ENCODE results near the gene GAPVD1. TPM values are rescaled to one million over a fixed set of nuclear protein-coding genes. Genes with fewer than 3 reads are reported as not detected.
"Not testable (repeated sequence)": the region's sequence is repeated elsewhere in the genome, so short reads cannot be mapped to it uniquely, and the experiment has no call there.

Gene GAPVD1
- total RNA-seq, 1 donor from 2014 or later = 37.9 TPM

GRCh38 chr9:125304273-125304672, 42.6 kb downstream of the GAPVD1 start:
- Mint-ChIP-seq H3K27ac (ENCODE audit: unreplicated experiment) (no peak overlapping the region), H3K36me3 (ENCODE audit: low read depth, unreplicated experiment) (peaks cover 19% of the 10 kb centered on the region), H3K4me1 (ENCODE audit: unreplicated experiment) (no peaks in the 10 kb centered on the region), H3K9me3 (ENCODE audit: unreplicated experiment) (no peaks in the 10 kb centered on the region), H3K4me3 (ENCODE audit: unreplicated experiment) (no peak overlapping the region), H3K27me3 (ENCODE audit: unreplicated experiment) (no peaks in the 10 kb centered on the region)
- DNase-seq (ENCODE audit: low spot score) = no peak
- no peak for TF ChIP-seq CTCF (IDR thresholded peaks at IDR 0.05; ENCODE audit: unreplicated experiment)

- DNase-seq (ENCODE audit: low spot score) = no peak
- Mint-ChIP-seq H3K9me3 (ENCODE audit: unreplicated experiment) (no peaks in the 10 kb centered on the region), H3K4me3 (ENCODE audit: unreplicated experiment) (no peak overlapping the region), H3K27me3 (ENCODE audit: unreplicated experiment) (no peaks in the 10 kb centered on the region), H3K27ac (ENCODE audit: unreplicated experiment) (no peak overlapping the region), H3K36me3 (ENCODE audit: low read depth, unreplicated experiment) (peaks cover 38% of the 10 kb centered on the region), H3K4me1 (ENCODE audit: unreplicated experiment) (no peaks in the 10 kb centered on the region)
- TF ChIP-seq CTCF (IDR thresholded peaks at IDR 0.05; ENCODE audit: unreplicated experiment) = no peak
Observed at GRCh38 chr9:125312411-125312810, 50.8 kb downstream of the GAPVD1 start.

GRCh38 chr9:125316359-125316758, 54.7 kb downstream of the GAPVD1 start:
- DNase-seq (ENCODE audit: low spot score); H3K4me1 Mint-ChIP-seq (ENCODE audit: unreplicated experiment); H3K27ac Mint-ChIP-seq (ENCODE audit: unreplicated experiment); H3K27me3 Mint-ChIP-seq (ENCODE audit: unreplicated experiment); H3K9me3 Mint-ChIP-seq (ENCODE audit: unreplicated experiment): not testable (repeated sequence)
- Mint-ChIP-seq H3K36me3 (ENCODE audit: low read depth, unreplicated experiment) (peaks cover 33% of the 10 kb centered on the region), H3K4me3 (ENCODE audit: unreplicated experiment) (peak overlapping the region; percentile 25)

- peaks cover 29% of the 10 kb centered on the region for H3K36me3 Mint-ChIP-seq (ENCODE audit: low read depth, unreplicated experiment)
- no peak overlapping the region for H3K27ac Mint-ChIP-seq (ENCODE audit: unreplicated experiment)
- no peak overlapping the region for H3K4me3 Mint-ChIP-seq (ENCODE audit: unreplicated experiment)
- TF ChIP-seq CTCF (IDR thresholded peaks at IDR 0.05; ENCODE audit: unreplicated experiment) = no peak
- H3K4me1 Mint-ChIP-seq (ENCODE audit: unreplicated experiment) = no peaks in the 10 kb centered on the region
- no peak for DNase-seq (ENCODE audit: low spot score)
- no peaks in the 10 kb centered on the region for H3K9me3 Mint-ChIP-seq (ENCODE audit: unreplicated experiment)
- H3K27me3 Mint-ChIP-seq (ENCODE audit: unreplicated experiment) = no peaks in the 10 kb centered on the region
Observed at GRCh38 chr9:125317704-125318103, 56.1 kb downstream of the GAPVD1 start.

- H3K27ac Mint-ChIP-seq (ENCODE audit: unreplicated experiment) = no peak overlapping the region
- DNase-seq (ENCODE audit: low spot score) = no peak
- no peak overlapping the region for H3K4me3 Mint-ChIP-seq (ENCODE audit: unreplicated experiment)
- no peak for TF ChIP-seq CTCF (IDR thresholded peaks at IDR 0.05; ENCODE audit: unreplicated experiment)
- no peaks in the 10 kb centered on the region for H3K9me3 Mint-ChIP-seq (ENCODE audit: unreplicated experiment)
- no peaks in the 10 kb centered on the region for H3K27me3 Mint-ChIP-seq (ENCODE audit: unreplicated experiment)
- H3K4me1 Mint-ChIP-seq (ENCODE audit: unreplicated experiment) = no peaks in the 10 kb centered on the region
- H3K36me3 Mint-ChIP-seq (ENCODE audit: low read depth, unreplicated experiment) = peaks cover 13% of the 10 kb centered on the region
Observed at GRCh38 chr9:125321496-125321895, 59.9 kb downstream of the GAPVD1 start.

- Mint-ChIP-seq H3K9me3 (ENCODE audit: unreplicated experiment) (no peaks in the 10 kb centered on the region), H3K36me3 (ENCODE audit: low read depth, unreplicated experiment) (peaks cover 14% of the 10 kb centered on the region), H3K27me3 (ENCODE audit: unreplicated experiment) (no peaks in the 10 kb centered on the region), H3K4me3 (ENCODE audit: unreplicated experiment) (no peak overlapping the region), H3K27ac (ENCODE audit: unreplicated experiment) (no peak overlapping the region), H3K4me1 (ENCODE audit: unreplicated experiment) (no peaks in the 10 kb centered on the region)
- no peak for DNase-seq (ENCODE audit: low spot score)
- no peak for TF ChIP-seq CTCF (IDR thresholded peaks at IDR 0.05; ENCODE audit: unreplicated experiment)
Observed at GRCh38 chr9:125323615-125324014, 62.0 kb downstream of the GAPVD1 start.

All from endothelial cell (in vitro differentiated cells).